Loucy (cell line): ENCODE results near the gene ZNRF3.

Experiments
- H2AFZ ChIP-seq: fragments of 200-600 bp; sonication (generic); 2 replicates; pipeline ENCODE4 v1.6.0; 2016; ENCODE audit warnings: antibody characterized with exemption, mild to moderate bottlenecking, low read length, moderate library complexity
- H3F3A ChIP-seq: fragments of 200-600 bp; 2 replicates; pipeline ENCODE4 v1.6.0; 2016; ENCODE audit warnings: antibody characterized with exemption, low read depth, mild to moderate bottlenecking
- H3K27me3 ChIP-seq: fragments of 200-600 bp; sonication (generic); 2 replicates; pipeline ENCODE4 v1.6.1; 2014; ENCODE audit warnings: low read length, mild to moderate bottlenecking; ENCODE audit not compliant: insufficient read depth, poor library complexity, severe bottlenecking
- H3K36me3 ChIP-seq: fragments of 200-600 bp; sonication (generic); 2 replicates; pipeline ENCODE4 v1.6.1; 2016; ENCODE audit warnings: low read length; ENCODE audit not compliant: insufficient read depth
- H3K4me1 ChIP-seq: fragments of 200-600 bp; sonication (generic); 2 replicates; pipeline ENCODE4 v1.5.1; 2014; ENCODE audit warnings: low read length, mild to moderate bottlenecking; ENCODE audit not compliant: insufficient read depth, poor library complexity, severe bottlenecking
- H3K4me2 ChIP-seq: fragments of 200-600 bp; sonication (generic); 2 replicates; pipeline ENCODE4 v1.6.0; 2014; ENCODE audit warnings: antibody characterized with exemption, low read length, low read depth, mild to moderate bottlenecking; ENCODE audit not compliant: poor library complexity, severe bottlenecking
- H3K4me3 ChIP-seq: fragments of 200-600 bp; sonication (generic); 2 replicates; pipeline ENCODE4 v1.5.1; 2014; ENCODE audit warnings: low read length, mild to moderate bottlenecking, mixed read lengths; ENCODE audit not compliant: poor library complexity, severe bottlenecking
- H3K79me2 ChIP-seq: fragments of 200-600 bp; sonication (generic); 2 replicates; pipeline ENCODE4 v1.6.1; 2014; ENCODE audit warnings: low read length; ENCODE audit not compliant: insufficient read depth
- H3K9ac ChIP-seq: fragments of 200-600 bp; sonication (generic); 2 replicates; pipeline ENCODE4 v1.6.0; 2014; ENCODE audit warnings: mild to moderate bottlenecking, low read depth, low read length, moderate library complexity; ENCODE audit not compliant: poor library complexity, severe bottlenecking
- H3K9me2 ChIP-seq: fragments of 200-600 bp; sonication (generic); replicated peaks from 2 replicates; pipeline ENCODE4 v1.6.1; 2016; ENCODE audit warnings: low read depth, low read length, mixed read lengths
- H3K9me3 ChIP-seq: fragments of 200-600 bp; sonication (generic); 2 replicates; pipeline ENCODE4 v1.6.1; 2014; ENCODE audit warnings: mild to moderate bottlenecking, antibody characterized with exemption, low read length, low read depth; ENCODE audit not compliant: insufficient read depth
- H4K20me1 ChIP-seq: fragments of 200-600 bp; sonication (generic); 2 replicates; pipeline ENCODE4 v1.6.0; 2014; ENCODE audit warnings: antibody characterized with exemption, low read length, mild to moderate bottlenecking; ENCODE audit not compliant: insufficient read depth, poor library complexity, severe bottlenecking
- CTCF ChIP-seq: fragments of 200-600 bp; sonication (generic); conservative IDR thresholded peaks from 2 replicates; pipeline ENCODE4 v1.5.1; 2014; ENCODE audit warnings: mild to moderate bottlenecking, antibody characterized with exemption, low read length
- EZH2phosphoT487 ChIP-seq: fragments of 200-600 bp; IDR thresholded peaks from 2 replicates; pipeline ENCODE4 v1.6.1; 2018; ENCODE audit warnings: antibody characterized with exemption, mild to moderate bottlenecking, moderate library complexity, borderline replicate concordance

The ZNRF3 gene

GRCh38 chr22:29050457-29050856, 167.1 kb downstream of the ZNRF3 start:
- Histone ChIP-seq H3F3A (no peaks in the 10 kb centered on the region), H3K4me2 (no peak overlapping the region), H2AFZ (no peak overlapping the region), H3K9ac (no peak overlapping the region), H3K36me3 (peaks cover 53% of the 10 kb centered on the region; the same call in 1 of the 2 replicates), H3K4me1 (no peaks in the 10 kb centered on the region), H3K4me3 (no peak overlapping the region), H3K9me3 (no peaks in the 10 kb centered on the region), H3K27me3 (no peaks in the 10 kb centered on the region), H4K20me1 (no peaks in the 10 kb centered on the region), H3K9me2 (no peaks in the 10 kb centered on the region), H3K79me2 (no peaks in the 10 kb centered on the region)
- TF ChIP-seq CTCF (no peak), EZH2phosphoT487 (no peak)

GRCh38 chr22:29053048-29053702, 169.8 kb downstream of the ZNRF3 start:
- no peaks in the 10 kb centered on the region for H3K27me3 ChIP-seq
- no peak overlapping the region for H3K4me2 ChIP-seq
- H3K4me3 ChIP-seq: no peak overlapping the region
- no peaks in the 10 kb centered on the region for H3K4me1 ChIP-seq
- no peaks in the 10 kb centered on the region for H3K9me3 ChIP-seq
- H3K9me2 ChIP-seq: no peaks in the 10 kb centered on the region
- H4K20me1 ChIP-seq: no peaks in the 10 kb centered on the region
- peaks cover 29% of the 10 kb centered on the region; the same call in 1 of the 2 replicates for H3K36me3 ChIP-seq
- no peaks in the 10 kb centered on the region for H3K79me2 ChIP-seq
- no peak overlapping the region for H3K9ac ChIP-seq
- TF ChIP-seq CTCF (no peak), EZH2phosphoT487 (no peak)
- H3F3A ChIP-seq: no peaks in the 10 kb centered on the region
- no peak overlapping the region for H2AFZ ChIP-seq

GRCh38 chr22:29054251-29054767, 170.9 kb downstream of the ZNRF3 start:
- peaks cover 17% of the 10 kb centered on the region; the same call in 1 of the 2 replicates for H3K36me3 ChIP-seq
- no peaks in the 10 kb centered on the region for H3K79me2 ChIP-seq
- no peak overlapping the region for H3K9ac ChIP-seq
- no peaks in the 10 kb centered on the region for H3K9me2 ChIP-seq
- no peaks in the 10 kb centered on the region for H3K9me3 ChIP-seq
- peaks cover 3% of the 10 kb centered on the region for H3K4me1 ChIP-seq
- no peak overlapping the region for H3K4me3 ChIP-seq
- no peak overlapping the region for H3K4me2 ChIP-seq
- H4K20me1 ChIP-seq: no peaks in the 10 kb centered on the region
- H3F3A ChIP-seq: no peaks in the 10 kb centered on the region
- H2AFZ ChIP-seq: no peak overlapping the region
- TF ChIP-seq CTCF (no peak), EZH2phosphoT487 (no peak)
- H3K27me3 ChIP-seq: no peaks in the 10 kb centered on the region
